ENCODE results near the gene SLC10A3. TPM values are rescaled to one million over a fixed set of nuclear protein-coding genes. Genes with fewer than 3 reads are reported as not detected.

SLC10A3 gene
- total RNA-seq, 1 experiment from 2014 or later, result 54.9 TPM

DNA sequence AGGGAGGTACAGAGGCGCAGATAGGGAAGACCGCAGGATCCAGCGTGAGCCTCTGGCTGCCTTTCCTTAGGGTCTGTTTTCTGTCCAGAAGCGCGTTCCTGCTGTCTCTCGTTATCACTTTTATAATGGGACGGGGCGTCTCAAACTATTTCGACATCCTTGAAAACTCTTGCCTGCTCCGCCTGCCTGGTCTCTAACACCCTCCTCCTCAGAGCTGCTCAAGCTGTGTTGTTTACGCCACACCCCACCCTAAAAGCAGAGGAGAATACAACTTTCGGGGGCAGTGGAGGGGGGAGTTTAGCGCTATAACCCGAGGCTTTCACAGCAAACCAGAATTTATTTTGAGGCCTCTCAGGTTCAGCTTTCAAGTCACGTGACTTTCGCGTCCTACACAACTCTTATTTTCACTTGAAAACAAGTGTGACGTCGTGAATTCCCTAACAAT lies 26.2 kb upstream of the SLC10A3 start:
- intact Hi-C loops (cut with micrococcal nuclease; ENCODE audit: unreplicated experiment), result loop anchor here (1.0 kb wide), 1 partner anchor 26 kb away; the partner anchor contains the start of gene SLC10A3
- TSS peak; percentile 90 for BruUV-seq (replicated peaks)

DNA sequence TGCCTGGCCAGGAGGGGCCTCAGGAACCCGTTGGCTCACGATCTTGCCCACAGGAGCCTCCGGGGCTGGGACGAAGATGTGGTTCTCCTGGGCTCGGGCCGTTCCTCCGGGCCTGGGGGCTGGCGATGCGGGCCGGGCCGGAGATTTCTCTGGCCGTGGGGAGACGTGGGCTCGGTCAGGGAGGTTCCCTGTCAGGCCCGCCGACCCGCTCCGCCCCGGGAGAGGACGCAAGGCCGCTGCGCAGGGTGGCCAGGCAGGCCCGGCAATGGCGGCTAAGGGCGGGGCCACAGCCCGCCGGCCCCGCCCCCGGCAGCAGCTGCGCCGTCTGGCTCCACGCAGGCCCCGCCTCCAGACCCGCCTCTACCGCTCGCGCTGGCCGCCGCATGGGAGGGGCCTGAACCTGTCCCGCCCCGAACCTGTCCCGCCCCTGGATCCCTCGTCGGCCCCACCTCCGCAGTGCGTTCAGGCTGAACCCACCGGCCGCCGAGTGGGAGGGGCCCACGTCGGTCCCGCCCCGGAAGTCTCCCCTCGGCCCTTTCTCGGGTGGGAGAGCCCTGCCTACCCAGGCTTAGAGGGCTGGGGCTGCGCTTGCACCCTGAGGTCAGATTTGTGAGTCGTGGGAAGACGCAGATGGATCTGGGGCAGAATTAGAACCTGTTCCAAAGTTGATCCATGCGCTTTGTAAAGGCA lies 25.7 kb upstream of the SLC10A3 start, which contains the start of gene FAM3A:
FAM3A (minus strand) TSS at position 267 of the 690 bp plus-strand sequence. CDS start 460 bp downstream, outside the sequence.
- Histone ChIP-seq H2AFZ (peak within 1 kb of the TSS; percentile 84), H3K27me3 (ENCODE audit: insufficient read depth, low read depth) (no peaks in the 10 kb centered on the region), H3K36me3 (ENCODE audit: low read depth) (no peaks in the 10 kb centered on the region), H3K4me3 (peak within 1 kb of the TSS; percentile 72), H4K20me1 (ENCODE audit: insufficient read depth) (no peaks in the 10 kb centered on the region), H3K9me2 (ENCODE audit: insufficient read depth) (no peaks in the 10 kb centered on the region), H3K79me2 (ENCODE audit: low read depth) (no peaks in the 10 kb centered on the region), H3K27ac (peak within 1 kb of the TSS; percentile 46), H3K4me2 (peak within 1 kb of the TSS; percentile 92), H3K9me3 (ENCODE audit: insufficient read depth, low read depth) (no peaks in the 10 kb centered on the region), H3F3A (ENCODE audit: insufficient read depth, low read depth) (no peaks in the 10 kb centered on the region), H3K4me1 (replicated peaks; ENCODE audit: insufficient read depth) (no peaks in the 10 kb centered on the region)
- ChIA-PET POLR2A (ENCODE audit: unreplicated experiment) (interaction anchor here (0.5 to 1.0 kb wide), 4 partner anchors 10 to 48 kb away, joined by 3 to 11 read pairs (median 4); partner anchors contain the start of gene SLC10A3), CTCF (no interaction called here)
- intact Hi-C loops (cut with micrococcal nuclease; ENCODE audit: unreplicated experiment), result loop anchor here (1.0 kb wide), 1 partner anchor 26 kb away; the partner anchor contains the start of gene SLC10A3
- DNase-seq, result peak; percentile 61 to 97
- no TSS peak for BruUV-seq (replicated peaks)
- TF ChIP-seq, protein P1, sequence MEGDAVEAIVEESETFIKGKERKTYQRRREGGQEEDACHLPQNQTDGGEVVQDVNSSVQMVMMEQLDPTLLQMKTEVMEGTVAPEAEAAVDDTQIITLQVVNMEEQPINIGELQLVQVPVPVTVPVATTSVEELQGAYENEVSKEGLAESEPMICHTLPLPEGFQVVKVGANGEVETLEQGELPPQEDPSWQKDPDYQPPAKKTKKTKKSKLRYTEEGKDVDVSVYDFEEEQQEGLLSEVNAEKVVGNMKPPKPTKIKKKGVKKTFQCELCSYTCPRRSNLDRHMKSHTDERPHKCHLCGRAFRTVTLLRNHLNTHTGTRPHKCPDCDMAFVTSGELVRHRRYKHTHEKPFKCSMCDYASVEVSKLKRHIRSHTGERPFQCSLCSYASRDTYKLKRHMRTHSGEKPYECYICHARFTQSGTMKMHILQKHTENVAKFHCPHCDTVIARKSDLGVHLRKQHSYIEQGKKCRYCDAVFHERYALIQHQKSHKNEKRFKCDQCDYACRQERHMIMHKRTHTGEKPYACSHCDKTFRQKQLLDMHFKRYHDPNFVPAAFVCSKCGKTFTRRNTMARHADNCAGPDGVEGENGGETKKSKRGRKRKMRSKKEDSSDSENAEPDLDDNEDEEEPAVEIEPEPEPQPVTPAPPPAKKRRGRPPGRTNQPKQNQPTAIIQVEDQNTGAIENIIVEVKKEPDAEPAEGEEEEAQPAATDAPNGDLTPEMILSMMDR (conservative IDR thresholded peaks at IDR 0.05), result no peak
- TF ChIP-seq EZH2 (IDR thresholded peaks at IDR 0.05; ENCODE audit: low read depth), result no peak

More for the DNA sequence above, 26.2 kb upstream of the SLC10A3 start:
- DNase-seq, result no peak
- no peaks in the 10 kb centered on the region for H3F3A ChIP-seq (ENCODE audit: insufficient read depth, low read depth)
- POLR2A ChIA-PET (ENCODE audit: unreplicated experiment), result interaction anchor here (0.5 to 1.0 kb wide), 3 partner anchors 11 to 48 kb away, joined by 3 to 11 read pairs (median 4); partner anchors contain the start of gene SLC10A3
- no peaks in the 10 kb centered on the region for H3K9me2 ChIP-seq (ENCODE audit: insufficient read depth)
- no peaks in the 10 kb centered on the region for H3K27me3 ChIP-seq (ENCODE audit: insufficient read depth, low read depth)
- TF ChIP-seq, protein P1 (conservative IDR thresholded peaks at IDR 0.05), result no peak
- no peak for TF ChIP-seq EZH2 (IDR thresholded peaks at IDR 0.05; ENCODE audit: low read depth)
- no peaks in the 10 kb centered on the region for H3K4me1 ChIP-seq (replicated peaks; ENCODE audit: insufficient read depth)
- no peaks in the 10 kb centered on the region for H4K20me1 ChIP-seq (ENCODE audit: insufficient read depth)
- H3K4me3 ChIP-seq, result peak overlapping the region; percentile 70; the same call in 1 of the 2 replicates
- no peaks in the 10 kb centered on the region for H3K36me3 ChIP-seq (ENCODE audit: low read depth)
- H2AFZ ChIP-seq, result peak overlapping the region; percentile 84
- H3K4me2 ChIP-seq, result peak overlapping the region; percentile 92
- CTCF ChIA-PET, result no interaction called here
- H3K27ac ChIP-seq, result peak overlapping the region; percentile 46
- H3K9me3 ChIP-seq (ENCODE audit: insufficient read depth, low read depth), result no peaks in the 10 kb centered on the region
- H3K79me2 ChIP-seq (ENCODE audit: low read depth), result no peaks in the 10 kb centered on the region

DNA sequence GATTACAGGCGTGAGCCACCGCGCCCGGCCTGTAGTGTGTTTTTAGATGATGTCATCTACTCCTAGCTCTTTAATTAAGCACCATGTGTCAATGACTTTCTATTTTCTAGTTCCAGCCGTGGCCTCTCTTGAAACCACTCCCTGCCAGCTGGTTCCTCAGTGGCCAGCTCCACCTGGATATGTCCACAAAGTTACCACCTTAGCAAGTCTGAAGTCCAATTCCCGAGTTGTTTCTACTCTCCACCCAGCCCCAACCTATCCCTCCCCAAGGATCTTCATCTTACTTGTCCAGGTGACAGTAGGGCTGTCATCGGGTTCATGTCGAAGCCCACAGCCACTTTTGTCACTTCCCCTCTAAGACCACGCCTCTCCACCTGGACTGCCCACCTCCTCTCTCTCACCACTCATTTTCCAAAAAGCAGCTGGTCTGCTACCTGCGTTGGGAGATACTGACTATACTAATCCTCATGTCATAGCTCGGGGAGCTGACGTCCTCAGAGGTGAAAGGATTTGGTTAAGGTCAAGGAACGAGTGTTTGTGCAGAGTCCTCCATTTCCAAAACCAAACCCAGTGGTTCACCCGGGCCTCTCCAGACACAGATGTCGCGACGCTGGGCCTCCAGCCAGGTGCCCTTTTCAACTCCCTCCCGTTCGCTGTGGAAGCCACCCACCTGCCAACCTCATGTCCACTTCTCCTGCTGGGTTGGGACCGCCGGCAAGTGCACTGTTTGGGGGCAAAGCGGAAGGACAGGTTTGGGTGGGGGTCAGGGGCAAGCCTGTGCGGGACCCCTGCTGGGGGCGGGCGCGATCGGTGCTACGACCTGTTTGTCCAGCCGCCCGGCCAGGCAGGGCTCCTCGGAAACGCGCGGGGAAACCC lies 24.9 kb upstream of the SLC10A3 start:
- Histone ChIP-seq H3K36me3 (ENCODE audit: low read depth) (no peaks in the 10 kb centered on the region), H3K4me1 (replicated peaks; ENCODE audit: insufficient read depth) (no peaks in the 10 kb centered on the region), H3K9me2 (ENCODE audit: insufficient read depth) (no peaks in the 10 kb centered on the region), H3K27ac (peak overlapping the region; percentile 14; the same call in 1 of the 2 replicates), H2AFZ (peak overlapping the region; percentile 83), H4K20me1 (ENCODE audit: insufficient read depth) (no peaks in the 10 kb centered on the region), H3K79me2 (ENCODE audit: low read depth) (no peaks in the 10 kb centered on the region), H3F3A (ENCODE audit: insufficient read depth, low read depth) (no peaks in the 10 kb centered on the region), H3K4me3 (peak overlapping the region; percentile 72), H3K4me2 (peak overlapping the region; percentile 76), H3K27me3 (ENCODE audit: insufficient read depth, low read depth) (no peaks in the 10 kb centered on the region), H3K9me3 (ENCODE audit: insufficient read depth, low read depth) (no peaks in the 10 kb centered on the region)
- no peak for DNase-seq
- POLR2A ChIA-PET (ENCODE audit: unreplicated experiment), result interaction anchor here (0.6 to 1.0 kb wide), 4 partner anchors 10 to 41 kb away, joined by 4 to 12 read pairs (median 5); partner anchors contain the start of gene SLC10A3
- intact Hi-C loops (cut with micrococcal nuclease; ENCODE audit: unreplicated experiment), result no loop called here
- no peak for TF ChIP-seq EZH2 (IDR thresholded peaks at IDR 0.05; ENCODE audit: low read depth)
- TF ChIP-seq, protein P1 (conservative IDR thresholded peaks at IDR 0.05), result no peak
- CTCF ChIA-PET, result no interaction called here
- BruUV-seq (replicated peaks), result TSS peak; percentile 68
